Psoas muscle (tissue), 8 donors: ENCODE results near the gene C11orf24. TPM values are rescaled to one million over a fixed set of nuclear protein-coding genes. Genes with fewer than 3 reads are reported as not detected.

ENCODE experiments used
- ATAC-seq, 4 donors: fragments of 200-7000 bp; cut with Tn5 transposase; one replicate each; pipeline ENCODE4 v1.9.1; 2020; ENCODE audit warnings: moderate library complexity in 3 of 4, mild to moderate bottlenecking in 2 of 4
- DNase-seq, 2 donors: peaks; one replicate each; pipeline ENCODE4 v3.0.0-alpha.2; 2020
- H3K27ac ChIP-seq: fragments of 200-600 bp; one replicate; pipeline ENCODE4 v1.8.0; 2022
- H3K27me3 ChIP-seq, 3 donors: fragments of 200-600 bp in 1 of 3; one replicate each; pipeline versions ENCODE4 v1.6.1 to v1.8.0; 2013 to 2022; ENCODE audit warnings: low read length in 2 of 3, mild to moderate bottlenecking in 2 of 3, moderate library complexity in 1 of 3; ENCODE audit not compliant: insufficient read depth in 3 of 3
- H3K36me3 ChIP-seq, 2 donors: fragments of 200-600 bp in 1 of 2; one replicate each; pipeline versions ENCODE4 v1.6.1 to v1.8.0; 2013 to 2022; ENCODE audit warnings: low read depth in 1 of 2, mild to moderate bottlenecking in 1 of 2, moderate library complexity in 1 of 2; ENCODE audit not compliant: insufficient read depth in 1 of 2
- H3K4me1 ChIP-seq: fragments of 200-600 bp; one replicate; pipeline ENCODE4 v1.8.0; 2022
- H3K4me3 ChIP-seq: fragments of 200-600 bp; one replicate; pipeline ENCODE4 v1.8.0; 2022; ENCODE audit warnings: mild to moderate bottlenecking
- H3K9me3 ChIP-seq: fragments of 200-600 bp; one replicate; pipeline ENCODE4 v1.8.0; 2022
- WGBS, 3 donors: extraction: QIAGEN DNeasy Blood & Tissue Kit; methylation state at CpG; one replicate each; pipeline versions ENCODE4 v1.1.6 to v1.1.7; 2013; 5-methylcytosine and 5-hydroxymethylcytosine counted together
- intact Hi-C, 2 donors: fragments of 100-400 bp; cut with DNase I; formaldehyde crosslinking; loops; one replicate each; pipeline versions ENCODE4 v1.11.0 to v1.14.2; 2022
- polyA plus RNA-seq, 3 donors: library from polyadenylated mRNA; stranded (reverse); fragments of 200-250 nt; gene quantifications; one replicate each; pipeline ENCODE4 v1.2.3, GENCODE V29; 2013
- total RNA-seq, 4 donors: library from RNA; stranded (reverse); fragmentation: NEBNext Ultra II Directional in 2 of 4; extraction: Animal tissue kit (Norgen Biotek cat#: 25700) in 2 of 4; gene quantifications; one replicate each; pipeline versions ENCODE4 v1.2.1 to v1.2.4, GENCODE V29; 2021 to 2023
- TF ChIP-seq, protein P1 (sequence below): fragments of 200-600 bp; IDR thresholded peaks from one replicate; pipeline ENCODE4 v1.8.0; 2022; ENCODE audit warnings: antibody characterized with exemption
- donor health status: healthy with polysubstance abuse.
- donor health status: DM: no; HTN: no; CAD: no; lungs with moderate emphysema.
- donor health status: Bipolar disorder and iron deficiency.
- donor health status: healthy.
- donor health status: DM: yes; HTN: yes; CAD: no.
- donor health status: DM: no; HTN: no; CAD: no.
- donor health status: DM: no; HTN: no; CAD: no.
- donor health status: DM: yes; HTN: yes; CAD: no.

The C11orf24 gene
- total and polyA plus RNA-seq, 7 donors: 9.0 to 49.8 (median 20.7) TPM

DNA sequence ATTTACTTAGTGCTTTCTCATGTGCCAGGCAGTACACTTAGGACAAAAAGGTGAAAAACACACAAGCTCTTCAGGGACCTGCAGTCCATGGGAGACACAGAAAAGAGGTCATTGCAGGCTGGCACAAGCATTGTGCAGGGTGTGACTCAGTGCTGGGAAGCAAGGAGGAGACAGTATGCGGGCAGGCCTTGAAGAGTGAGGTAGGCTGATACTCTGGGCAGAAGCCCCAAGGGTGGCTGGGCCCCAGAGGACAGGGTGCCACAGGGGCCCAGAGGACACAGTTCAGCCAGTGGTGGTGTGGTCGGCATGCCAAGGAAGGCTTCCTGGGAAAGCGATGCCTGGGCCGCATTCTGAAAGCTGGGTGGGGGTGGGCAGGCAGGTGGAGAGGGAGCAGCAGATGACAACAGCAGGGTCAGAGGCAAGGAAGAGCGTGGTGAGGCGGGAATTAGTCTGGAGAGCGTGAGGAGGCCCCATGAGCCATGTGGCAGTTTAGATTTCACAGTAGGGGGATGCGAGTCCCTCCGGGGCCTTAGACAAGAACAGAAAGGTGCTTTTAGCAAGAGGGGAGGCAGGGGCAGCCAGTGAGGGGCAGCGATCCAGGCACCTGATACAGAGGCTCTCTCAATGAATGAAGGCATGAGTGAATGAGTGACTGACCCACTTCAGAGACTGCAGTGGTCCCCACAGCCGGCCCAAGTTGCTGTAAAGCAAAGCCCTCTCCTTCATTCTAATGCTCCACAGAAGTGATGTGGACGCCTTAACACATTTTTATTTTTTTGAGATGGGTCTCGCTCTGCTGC lies 6.8 kb downstream of the C11orf24 start:
- no peak for DNase-seq
- Histone ChIP-seq H3K36me3 (peaks cover 8 to 77% of the 10 kb centered on the region in 2 donors), H3K4me1 (peaks cover 11% of the 10 kb centered on the region), H3K27ac (no peak overlapping the region), H3K27me3 (no peaks in the 10 kb centered on the region), H3K9me3 (no peaks in the 10 kb centered on the region), H3K4me3 (no peak overlapping the region)
- intact Hi-C loops: no loop called here
- WGBS, 3 donors: 90 to 93% (median 92%) methylated on average over 13 of the region's 13 CpGs
- TF ChIP-seq, protein P1, sequence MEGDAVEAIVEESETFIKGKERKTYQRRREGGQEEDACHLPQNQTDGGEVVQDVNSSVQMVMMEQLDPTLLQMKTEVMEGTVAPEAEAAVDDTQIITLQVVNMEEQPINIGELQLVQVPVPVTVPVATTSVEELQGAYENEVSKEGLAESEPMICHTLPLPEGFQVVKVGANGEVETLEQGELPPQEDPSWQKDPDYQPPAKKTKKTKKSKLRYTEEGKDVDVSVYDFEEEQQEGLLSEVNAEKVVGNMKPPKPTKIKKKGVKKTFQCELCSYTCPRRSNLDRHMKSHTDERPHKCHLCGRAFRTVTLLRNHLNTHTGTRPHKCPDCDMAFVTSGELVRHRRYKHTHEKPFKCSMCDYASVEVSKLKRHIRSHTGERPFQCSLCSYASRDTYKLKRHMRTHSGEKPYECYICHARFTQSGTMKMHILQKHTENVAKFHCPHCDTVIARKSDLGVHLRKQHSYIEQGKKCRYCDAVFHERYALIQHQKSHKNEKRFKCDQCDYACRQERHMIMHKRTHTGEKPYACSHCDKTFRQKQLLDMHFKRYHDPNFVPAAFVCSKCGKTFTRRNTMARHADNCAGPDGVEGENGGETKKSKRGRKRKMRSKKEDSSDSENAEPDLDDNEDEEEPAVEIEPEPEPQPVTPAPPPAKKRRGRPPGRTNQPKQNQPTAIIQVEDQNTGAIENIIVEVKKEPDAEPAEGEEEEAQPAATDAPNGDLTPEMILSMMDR: no peak
- no peak for ATAC-seq

- intact Hi-C loops: no loop called here
- peaks cover 4% of the 10 kb centered on the region for H3K4me1 ChIP-seq
- no peak overlapping the region for H3K4me3 ChIP-seq
- H3K27me3 ChIP-seq: no peaks in the 10 kb centered on the region
- H3K9me3 ChIP-seq: no peaks in the 10 kb centered on the region
- no peak for ATAC-seq
- no peak overlapping the region for H3K27ac ChIP-seq
- TF ChIP-seq, protein P1: no peak
- DNase-seq: no peak
- H3K36me3 ChIP-seq: peaks cover 8 to 77% of the 10 kb centered on the region in 2 donors
- WGBS, 3 donors: 93 to 100% (median 100%) methylated on average over 1 of the region's 1 CpG
Observed at GRCh38 chr11:68264244-68264643, 7.5 kb downstream of the C11orf24 start.

DNA sequence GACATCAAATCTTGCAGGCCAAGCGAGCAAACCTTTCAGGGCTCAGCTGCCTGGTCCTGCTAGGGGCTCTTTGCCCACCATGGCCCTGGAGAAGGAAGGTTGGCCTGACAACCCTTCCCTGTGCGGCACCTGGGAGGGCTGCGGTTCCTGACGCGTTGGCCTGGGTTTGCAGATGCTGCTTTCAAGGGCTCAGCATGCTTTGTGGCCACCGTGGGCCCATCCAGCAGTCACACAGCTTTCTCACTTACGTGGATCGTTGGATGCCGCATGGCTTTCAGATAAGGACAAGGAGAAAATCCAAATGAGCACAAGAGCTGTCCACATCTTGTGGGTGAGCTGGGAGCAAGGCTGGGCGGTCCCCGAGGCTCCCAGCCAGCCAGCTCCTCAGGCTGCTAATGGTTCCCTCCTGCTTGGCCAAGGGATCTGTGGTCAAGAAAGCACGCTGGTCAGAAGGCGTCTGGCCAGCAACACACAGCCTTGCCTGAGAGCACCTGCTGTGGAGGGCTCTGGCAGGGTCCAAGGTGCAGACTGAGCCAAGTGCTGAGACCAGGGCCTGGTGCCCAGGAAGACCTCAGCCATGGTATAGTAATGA lies 8.2 kb downstream of the C11orf24 start:
- H3K27me3 ChIP-seq: no peaks in the 10 kb centered on the region
- no peak overlapping the region for H3K27ac ChIP-seq
- 71 to 84% (median 73%) methylated on average over 13 of the region's 13 CpGs for WGBS, 3 donors
- no peak overlapping the region for H3K4me3 ChIP-seq
- peaks cover 8 to 77% of the 10 kb centered on the region in 2 donors for H3K36me3 ChIP-seq
- no peaks in the 10 kb centered on the region for H3K9me3 ChIP-seq
- DNase-seq (no peak), ATAC-seq (peak in 2 of 4 donors; percentile 45 to 80)
- no peaks in the 10 kb centered on the region for H3K4me1 ChIP-seq
- intact Hi-C loops: no loop called here
- TF ChIP-seq, protein P1: no peak

- Histone ChIP-seq H3K9me3 (no peaks in the 10 kb centered on the region), H3K4me1 (peaks cover 3% of the 10 kb centered on the region), H3K27ac (no peak overlapping the region), H3K4me3 (no peak overlapping the region), H3K27me3 (no peaks in the 10 kb centered on the region), H3K36me3 (peaks cover 8 to 70% of the 10 kb centered on the region in 2 donors)
- TF ChIP-seq, protein P1: no peak
- ATAC-seq: no peak
- WGBS, 3 donors: 93 to 94% (median 93%) methylated on average over 7 to 8 of the region's 8 CpGs
- DNase-seq: no peak
- intact Hi-C loops: no loop called here
Observed at GRCh38 chr11:68262544-68262827, 9.3 kb downstream of the C11orf24 start.
